HepG2 (cell line): Measurements from ENCODE around the gene TRIP4. TPM values are rescaled to one million over a fixed set of nuclear protein-coding genes. Genes with fewer than 3 reads are reported as not detected.

Experiments
- ATAC-seq: fragments of 200-7000 bp; cut with Tn5 transposase; 3 replicates; pipeline ENCODE4 v1.9.1; 2020; ENCODE audit warnings: mild to moderate bottlenecking, moderate library complexity
- BruUV-seq: library from RNA; stranded (reverse); fragments of 400-500 nt; replicated peaks from 2 replicates; lab custom pipeline; 2021; lab: Mats Ljungman, UMichigan
- CTCF ChIA-PET: fragments of 300-600 bp; formaldehyde crosslinking; extraction: SDS; loops from one replicate; lab custom pipeline; 2021; ENCODE audit warnings: low total read pairs, inconsistent platforms, low intra/inter-chr PET ratio; lab: Yijun Ruan, JAX
- POLR2A ChIA-PET: fragments of 350-600 bp; sonication (Branson Sonifier 250); formaldehyde crosslinking; loops from one replicate; lab custom pipeline; 2020; ENCODE audit warnings: antibody characterized with exemption, inconsistent platforms; lab: Yijun Ruan, JAX
- DNase-seq: peaks from one replicate; pipeline ENCODE4 v3.0.0-alpha.2; 2015; ENCODE audit warnings: low spot score
- FAIRE-seq: peaks from 3 replicates; lab custom pipeline; 2011; peaks lifted over from hg19 to GRCh38; lab: Jason Lieb, UNC
- H2AFZ ChIP-seq: one replicate; pipeline ENCODE4 v1.6.1; 2011; ENCODE audit warnings: low read length, inconsistent platforms
- H3K27ac ChIP-seq: fragments of 300-600 bp; 3 replicates; pipeline ENCODE4 v1.8.0; 2011; ENCODE audit warnings: mixed run types, mild to moderate bottlenecking, mixed read lengths, low read length, inconsistent platforms; ENCODE audit not compliant: insufficient read depth; ENCODE audit errors: extremely low read length
- H3K27me3 ChIP-seq, 2 experiments: fragments of 200-600 bp in 1 of 2; 2 replicates in 1 of 2; 3 replicates in 1 of 2; pipeline versions ENCODE4 v1.6.0 to v1.8.0; 2011; ENCODE audit warnings: low read length in 2 of 2, mild to moderate bottlenecking in 2 of 2, moderate library complexity in 2 of 2, inconsistent platforms in 1 of 2; ENCODE audit not compliant: insufficient read depth in 2 of 2, control insufficient read depth in 1 of 2
- H3K36me3 ChIP-seq, 2 experiments: fragments of 200-600 bp in 1 of 2; replicated peaks in 1 of 2; 2 replicates in 1 of 2; 3 replicates in 1 of 2; pipeline versions ENCODE4 v1.5.1 to v1.8.0; 2011; ENCODE audit warnings: low read length in 2 of 2, inconsistent platforms in 1 of 2; ENCODE audit not compliant: insufficient read depth in 2 of 2, control insufficient read depth in 1 of 2
- H3K4me1 ChIP-seq: 2 replicates; pipeline ENCODE4 v1.5.1; 2012; ENCODE audit warnings: low read length, inconsistent platforms; ENCODE audit not compliant: insufficient read depth
- H3K4me2 ChIP-seq: 2 replicates; pipeline ENCODE4 v1.6.0; 2011; ENCODE audit warnings: low read depth, low read length, inconsistent platforms
- H3K4me3 ChIP-seq, 3 experiments: fragments of 200-600 bp in 1 of 3; sonication (generic), shearing (Covaris generic) in 1 of 3; replicated peaks in 1 of 3; 2 replicates each; pipeline ENCODE4 v1.5.1; 2011 to 2016; ENCODE audit warnings: low read length in 3 of 3, inconsistent platforms in 2 of 3, low read depth in 2 of 3, mild to moderate bottlenecking in 2 of 3, control low read depth in 1 of 3, mixed read lengths in 1 of 3; ENCODE audit not compliant: insufficient read depth in 1 of 3
- H3K79me2 ChIP-seq: one replicate; pipeline ENCODE4 v1.6.1; 2011; ENCODE audit warnings: low read length, inconsistent platforms; ENCODE audit not compliant: insufficient read depth
- H3K9ac ChIP-seq: 2 replicates; pipeline ENCODE4 v1.6.0; 2011; ENCODE audit warnings: mild to moderate bottlenecking, low read depth, low read length, inconsistent platforms; ENCODE audit not compliant: insufficient read depth
- H3K9me3 ChIP-seq: 2 replicates; pipeline ENCODE4 v1.5.1; 2012; ENCODE audit warnings: mild to moderate bottlenecking, low read length
- H4K20me1 ChIP-seq: 2 replicates; pipeline ENCODE4 v1.6.0; 2011; ENCODE audit warnings: inconsistent platforms, mild to moderate bottlenecking, low read length, moderate library complexity; ENCODE audit not compliant: insufficient read depth
- CHD2 ChIP-seq: IDR thresholded peaks from 2 replicates; pipeline ENCODE4 v1.6.1; 2011; ENCODE audit warnings: low read depth, low read length, improper control_type of control experiment
- ETV5 ChIP-seq: IDR thresholded peaks from 2 replicates; pipeline ENCODE4 v1.6.1; 2018; ENCODE audit warnings: missing biosample characterization, missing genetic modification reagents, inconsistent platforms, borderline replicate concordance
- FIP1L1 ChIP-seq: fragments of 200-400 bp; formaldehyde crosslinking; IDR thresholded peaks from 2 replicates; pipeline ENCODE4 v1.6.1; 2018; ENCODE audit warnings: low read depth, mild to moderate bottlenecking, low read length, moderate library complexity, borderline replicate concordance; ENCODE audit not compliant: insufficient read depth
- IKZF4 ChIP-seq: sonication (generic); formaldehyde crosslinking; IDR thresholded peaks from 2 replicates; pipeline ENCODE4 v1.5.1; 2020; ENCODE audit warnings: borderline replicate concordance, mild to moderate bottlenecking, low read depth, missing genetic modification reagents; ENCODE audit errors: not compliant biosample characterization
- JARID2 ChIP-seq: sonication (generic); formaldehyde crosslinking; IDR thresholded peaks from 2 replicates; pipeline ENCODE4 v1.8.1; 2023; ENCODE audit warnings: missing genetic modification reagents, inconsistent platforms; ENCODE audit not compliant: insufficient replicate concordance
- TAF15 ChIP-seq: fragments of 200-400 bp; formaldehyde crosslinking; IDR thresholded peaks from one replicate; pipeline ENCODE4 v1.6.1; 2018; ENCODE audit warnings: mild to moderate bottlenecking, low read depth, low read length; ENCODE audit not compliant: poor library complexity, severe bottlenecking
- ZBTB46 ChIP-seq: sonication (generic); formaldehyde crosslinking; IDR thresholded peaks from 2 replicates; pipeline ENCODE4 v1.4.0; 2020; ENCODE audit warnings: mild to moderate bottlenecking, missing genetic modification reagents, borderline replicate concordance
- ZSCAN29 ChIP-seq: sonication (generic); formaldehyde crosslinking; conservative IDR thresholded peaks from 2 replicates; pipeline ENCODE4 v1.4.0; 2020; ENCODE audit warnings: mild to moderate bottlenecking, missing genetic modification reagents
- WGBS: methylation state at CpG from one replicate; pipeline ENCODE4 v1.1.6; 2017; ENCODE audit warnings: low lambda C conversion rate; 5-methylcytosine and 5-hydroxymethylcytosine counted together
- in situ Hi-C: cut with HindIII; loops from 2 replicates; pipeline ENCODE4 v1.10.0; 2017; ENCODE audit warnings: low pct_unique_long_range_greater_than_20kb; ENCODE audit not compliant: extremely low pct_ligation_motif_present
- intact Hi-C: fragments of 100-400 bp; cut with micrococcal nuclease; formaldehyde crosslinking; loops from one replicate; pipeline ENCODE4 v1.10.0; 2022; ENCODE audit not compliant: unreplicated experiment
- polyA plus RNA-seq, 8 experiments: library from polyadenylated mRNA; depleted of rRNA in 3 of 8; stranded (reverse) in 7 of 8; unstranded in 1 of 8; fragments of >200 nt; fragmentation: Illumina TruSeq in 4 of 8; extraction: Trizol in 4 of 8; gene quantifications; 2 replicates each; pipeline versions ENCODE4 v1.2.1 to v1.2.3, GENCODE V29; 2011 to 2016; ENCODE audit warnings: low read depth in 4 of 8, missing spikeins in 1 of 8, mixed read lengths in 1 of 8; ENCODE audit not compliant: insufficient read depth in 1 of 8
- total RNA-seq, 5 experiments: library from RNA; depleted of rRNA; stranded (reverse); fragments of >200 nt; fragmentation: Illumina TruSeq; extraction: Trizol; gene quantifications; 2 replicates each; pipeline ENCODE4 v1.2.3, GENCODE V29; 2016; ENCODE audit warnings: low read depth in 1 of 5
- TF ChIP-seq, protein P1 (sequence below): fragments of 450-650 bp; IDR thresholded peaks from 2 replicates; pipeline ENCODE4 v1.6.1; 2017; ENCODE audit warnings: mild to moderate bottlenecking
- TF ChIP-seq, protein P2 (sequence below): sonication (generic); formaldehyde crosslinking; IDR thresholded peaks from 2 replicates; pipeline ENCODE4 v1.4.0; 2020; ENCODE audit warnings: mild to moderate bottlenecking, missing genetic modification reagents, borderline replicate concordance

TRIP4 gene
- total and polyA plus RNA-seq, 2 of the 13 experiments (the other 11 are each of a cell fraction or from before 2014, with no cell fraction given): 7.1 to 11.8 TPM

DNA sequence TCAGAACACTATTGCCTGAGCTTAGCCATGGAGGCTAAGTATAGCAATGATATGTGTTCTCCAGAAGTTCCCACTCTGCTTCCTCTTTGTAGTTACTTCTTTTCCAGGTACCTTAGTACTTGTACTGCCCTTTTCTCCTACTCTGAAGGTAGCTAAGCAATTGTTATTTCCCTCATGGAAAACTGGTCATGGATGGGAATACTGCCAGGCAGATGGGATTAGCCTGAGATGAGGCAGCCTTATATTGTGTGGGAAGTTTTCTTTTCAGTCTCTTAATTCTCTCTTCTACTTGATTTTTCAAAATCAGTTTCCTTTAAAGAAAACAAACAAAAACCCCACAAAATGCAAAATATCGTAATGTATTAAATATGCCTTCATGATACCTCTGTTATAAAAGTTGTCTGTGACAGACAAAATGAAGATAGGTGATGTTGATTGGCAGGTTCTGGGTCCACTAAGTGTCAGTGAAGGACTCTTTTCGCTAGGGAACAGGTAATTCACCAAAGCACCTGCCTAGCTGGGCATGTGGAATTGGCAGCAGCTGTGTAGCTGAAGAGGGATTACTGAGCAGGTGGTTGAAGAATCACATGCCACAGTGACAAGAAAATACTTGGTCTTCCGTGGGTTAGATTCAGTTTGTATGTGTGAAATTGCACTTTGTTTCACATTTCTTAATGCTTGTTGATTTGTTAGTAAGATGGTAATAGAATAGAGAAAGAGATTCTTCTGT is 76.8 kb downstream of the TRIP4 start:
- no peak overlapping the region for H3K4me2 ChIP-seq
- H3K79me2 ChIP-seq: peaks cover 52% of the 10 kb centered on the region
- intact Hi-C loops: no loop called here
- H4K20me1 ChIP-seq: peaks cover 11% of the 10 kb centered on the region; the same call in 1 of the 2 replicates
- no peak overlapping the region for H3K4me3 ChIP-seq
- H2AFZ ChIP-seq: no peak overlapping the region
- no peak overlapping the region for H3K27ac ChIP-seq
- DNase-seq: no peak
- H3K9me3 ChIP-seq: no peaks in the 10 kb centered on the region
- BruUV-seq: no TSS peak
- no peak for ATAC-seq
- H3K27me3 ChIP-seq: no peaks in the 10 kb centered on the region
- H3K9ac ChIP-seq: no peak overlapping the region
- ChIA-PET CTCF (no interaction called here), POLR2A (no interaction called here)
- H3K36me3 ChIP-seq: no peaks in the 10 kb centered on the region; a peak in 2 of 5 replicates
- FAIRE-seq: no peak
- H3K4me1 ChIP-seq: peaks cover 78% of the 10 kb centered on the region
- TF ChIP-seq, protein P1, sequence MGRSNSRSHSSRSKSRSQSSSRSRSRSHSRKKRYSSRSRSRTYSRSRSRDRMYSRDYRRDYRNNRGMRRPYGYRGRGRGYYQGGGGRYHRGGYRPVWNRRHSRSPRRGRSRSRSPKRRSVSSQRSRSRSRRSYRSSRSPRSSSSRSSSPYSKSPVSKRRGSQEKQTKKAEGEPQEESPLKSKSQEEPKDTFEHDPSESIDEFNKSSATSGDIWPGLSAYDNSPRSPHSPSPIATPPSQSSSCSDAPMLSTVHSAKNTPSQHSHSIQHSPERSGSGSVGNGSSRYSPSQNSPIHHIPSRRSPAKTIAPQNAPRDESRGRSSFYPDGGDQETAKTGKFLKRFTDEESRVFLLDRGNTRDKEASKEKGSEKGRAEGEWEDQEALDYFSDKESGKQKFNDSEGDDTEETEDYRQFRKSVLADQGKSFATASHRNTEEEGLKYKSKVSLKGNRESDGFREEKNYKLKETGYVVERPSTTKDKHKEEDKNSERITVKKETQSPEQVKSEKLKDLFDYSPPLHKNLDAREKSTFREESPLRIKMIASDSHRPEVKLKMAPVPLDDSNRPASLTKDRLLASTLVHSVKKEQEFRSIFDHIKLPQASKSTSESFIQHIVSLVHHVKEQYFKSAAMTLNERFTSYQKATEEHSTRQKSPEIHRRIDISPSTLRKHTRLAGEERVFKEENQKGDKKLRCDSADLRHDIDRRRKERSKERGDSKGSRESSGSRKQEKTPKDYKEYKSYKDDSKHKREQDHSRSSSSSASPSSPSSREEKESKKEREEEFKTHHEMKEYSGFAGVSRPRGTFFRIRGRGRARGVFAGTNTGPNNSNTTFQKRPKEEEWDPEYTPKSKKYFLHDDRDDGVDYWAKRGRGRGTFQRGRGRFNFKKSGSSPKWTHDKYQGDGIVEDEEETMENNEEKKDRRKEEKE: no peak
- TF ChIP-seq JARID2 (CRISPR knock-in tag): no peak
- TF ChIP-seq ZSCAN29 (CRISPR knock-in tag): no peak
- TF ChIP-seq ETV5 (CRISPR knock-in tag): no peak
- TF ChIP-seq CHD2: no peak
- TF ChIP-seq, protein P2, sequence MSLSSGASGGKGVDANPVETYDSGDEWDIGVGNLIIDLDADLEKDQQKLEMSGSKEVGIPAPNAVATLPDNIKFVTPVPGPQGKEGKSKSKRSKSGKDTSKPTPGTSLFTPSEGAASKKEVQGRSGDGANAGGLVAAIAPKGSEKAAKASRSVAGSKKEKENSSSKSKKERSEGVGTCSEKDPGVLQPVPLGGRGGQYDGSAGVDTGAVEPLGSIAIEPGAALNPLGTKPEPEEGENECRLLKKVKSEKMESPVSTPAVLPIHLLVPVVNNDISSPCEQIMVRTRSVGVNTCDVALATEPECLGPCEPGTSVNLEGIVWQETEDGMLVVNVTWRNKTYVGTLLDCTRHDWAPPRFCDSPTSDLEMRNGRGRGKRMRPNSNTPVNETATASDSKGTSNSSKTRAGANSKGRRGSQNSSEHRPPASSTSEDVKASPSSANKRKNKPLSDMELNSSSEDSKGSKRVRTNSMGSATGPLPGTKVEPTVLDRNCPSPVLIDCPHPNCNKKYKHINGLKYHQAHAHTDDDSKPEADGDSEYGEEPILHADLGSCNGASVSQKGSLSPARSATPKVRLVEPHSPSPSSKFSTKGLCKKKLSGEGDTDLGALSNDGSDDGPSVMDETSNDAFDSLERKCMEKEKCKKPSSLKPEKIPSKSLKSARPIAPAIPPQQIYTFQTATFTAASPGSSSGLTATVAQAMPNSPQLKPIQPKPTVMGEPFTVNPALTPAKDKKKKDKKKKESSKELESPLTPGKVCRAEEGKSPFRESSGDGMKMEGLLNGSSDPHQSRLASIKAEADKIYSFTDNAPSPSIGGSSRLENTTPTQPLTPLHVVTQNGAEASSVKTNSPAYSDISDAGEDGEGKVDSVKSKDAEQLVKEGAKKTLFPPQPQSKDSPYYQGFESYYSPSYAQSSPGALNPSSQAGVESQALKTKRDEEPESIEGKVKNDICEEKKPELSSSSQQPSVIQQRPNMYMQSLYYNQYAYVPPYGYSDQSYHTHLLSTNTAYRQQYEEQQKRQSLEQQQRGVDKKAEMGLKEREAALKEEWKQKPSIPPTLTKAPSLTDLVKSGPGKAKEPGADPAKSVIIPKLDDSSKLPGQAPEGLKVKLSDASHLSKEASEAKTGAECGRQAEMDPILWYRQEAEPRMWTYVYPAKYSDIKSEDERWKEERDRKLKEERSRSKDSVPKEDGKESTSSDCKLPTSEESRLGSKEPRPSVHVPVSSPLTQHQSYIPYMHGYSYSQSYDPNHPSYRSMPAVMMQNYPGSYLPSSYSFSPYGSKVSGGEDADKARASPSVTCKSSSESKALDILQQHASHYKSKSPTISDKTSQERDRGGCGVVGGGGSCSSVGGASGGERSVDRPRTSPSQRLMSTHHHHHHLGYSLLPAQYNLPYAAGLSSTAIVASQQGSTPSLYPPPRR (CRISPR knock-in tag): no peak
- TF ChIP-seq TAF15: no peak
- no peak for TF ChIP-seq FIP1L1
- TF ChIP-seq IKZF4: no peak
- TF ChIP-seq ZBTB46 (CRISPR knock-in tag): no peak
- WGBS: 97% methylated on average over 3 of the region's 3 CpGs
- in situ Hi-C loops: no loop called here
